ENCODE measurements around the gene SERPINE1. TPM values are rescaled to one million over a fixed set of nuclear protein-coding genes. Genes with fewer than 3 reads are reported as not detected.

SERPINE1 gene
- total and polyA plus RNA-seq, 2 of the 13 experiments (the other 11 are each of a cell fraction or from before 2014, with no cell fraction given) = 21.2 to 1,576 TPM

- TF ChIP-seq ZNF142 (CRISPR knock-in tag; IDR thresholded peaks at IDR 0.05) = no peak
- TF ChIP-seq ATF5 (CRISPR knock-in tag; IDR thresholded peaks at IDR 0.05; ENCODE audit: low read depth) = no peak
- no peak for TF ChIP-seq ZNF414 (CRISPR knock-in tag; IDR thresholded peaks at IDR 0.05)
- no peak for TF ChIP-seq AKNA (CRISPR knock-in tag; IDR thresholded peaks at IDR 0.05; ENCODE audit: borderline replicate concordance)
- TF ChIP-seq ZNF530 (CRISPR knock-in tag; IDR thresholded peaks at IDR 0.05; ENCODE audit: low read depth) = no peak
- peak; percentile 25; the same call in 1 of the 2 replicates for TF ChIP-seq ZNF747 (CRISPR knock-in tag; IDR thresholded peaks at IDR 0.05; ENCODE audit: borderline replicate concordance)
- TF ChIP-seq NPAS2 (CRISPR knock-in tag; IDR thresholded peaks at IDR 0.05; ENCODE audit: borderline replicate concordance) = no peak
- TF ChIP-seq ZBTB37 (CRISPR knock-in tag; IDR thresholded peaks at IDR 0.05) = peak; percentile 61; the same call in 1 of the 2 replicates
- TF ChIP-seq ZBTB8A (CRISPR knock-in tag; IDR thresholded peaks at IDR 0.05; ENCODE audit: borderline replicate concordance, low read depth) = no peak
- TF ChIP-seq ZC3H4 (CRISPR knock-in tag; IDR thresholded peaks at IDR 0.05; ENCODE audit: borderline replicate concordance) = no peak
- no peak for TF ChIP-seq ZNF784 (CRISPR knock-in tag; IDR thresholded peaks at IDR 0.05; ENCODE audit: borderline replicate concordance)
- no peak for TF ChIP-seq TSC22D2 (CRISPR knock-in tag; IDR thresholded peaks at IDR 0.05; ENCODE audit: borderline replicate concordance)
- TF ChIP-seq ZNF468 (CRISPR knock-in tag; IDR thresholded peaks at IDR 0.05) = no peak
Observed at GRCh38 chr7:101108330-101108857, 18.5 kb upstream of the SERPINE1 start (continued).

Data from HepG2 (cell line).